Muscle of back (tissue), 11 donors: ENCODE data around the gene ANXA6. TPM values are rescaled to one million over a fixed set of nuclear protein-coding genes. Genes with fewer than 3 reads are reported as not detected.
A peak's percentile ranks its signal among the peaks of the same experiment; 100 is the strongest.

Experiments used
- DNase-seq, 3 donors: peaks; one replicate each; pipeline versions ENCODE4 v3.0.0 to v3.0.0-alpha.2; 2013
- polyA plus RNA-seq, 10 donors: library from polyadenylated mRNA; unstranded; fragments of 120-200 nt; gene quantifications; one replicate each; pipeline ENCODE4 v1.2.1, GENCODE V29; 2013; ENCODE audit not compliant: insufficient read length in 10 of 10

ANXA6 gene
- polyA plus RNA-seq, 10 donors, result 292 to 391 (median 361) TPM

DNA sequence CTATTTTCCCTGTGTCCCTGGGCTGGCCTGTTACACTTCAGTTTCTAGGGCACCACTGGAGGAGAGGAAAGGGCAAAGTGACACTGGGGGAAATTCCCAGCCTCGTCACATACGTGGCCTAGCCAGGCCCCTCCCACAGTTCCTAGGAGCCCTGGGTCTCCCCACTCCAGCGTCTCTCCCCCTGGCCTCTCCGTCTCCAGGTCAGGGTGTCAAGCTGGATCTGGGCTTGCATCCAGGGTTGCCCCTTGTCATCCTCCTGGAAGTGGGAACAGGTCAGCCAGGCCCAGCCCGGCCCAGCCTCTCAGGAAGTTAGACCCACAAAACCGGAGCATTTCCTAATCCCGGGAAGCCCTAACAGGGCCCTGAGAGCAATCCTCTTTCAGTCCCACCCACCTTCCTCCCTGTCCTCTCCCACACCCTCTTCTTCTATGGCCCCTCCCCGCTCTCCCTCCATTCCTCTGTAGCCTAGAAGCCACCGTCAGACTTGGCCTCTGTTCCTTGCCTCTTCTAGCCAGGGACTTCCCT lies 72.0 kb downstream of the ANXA6 start:
- no peak for DNase-seq

DNA sequence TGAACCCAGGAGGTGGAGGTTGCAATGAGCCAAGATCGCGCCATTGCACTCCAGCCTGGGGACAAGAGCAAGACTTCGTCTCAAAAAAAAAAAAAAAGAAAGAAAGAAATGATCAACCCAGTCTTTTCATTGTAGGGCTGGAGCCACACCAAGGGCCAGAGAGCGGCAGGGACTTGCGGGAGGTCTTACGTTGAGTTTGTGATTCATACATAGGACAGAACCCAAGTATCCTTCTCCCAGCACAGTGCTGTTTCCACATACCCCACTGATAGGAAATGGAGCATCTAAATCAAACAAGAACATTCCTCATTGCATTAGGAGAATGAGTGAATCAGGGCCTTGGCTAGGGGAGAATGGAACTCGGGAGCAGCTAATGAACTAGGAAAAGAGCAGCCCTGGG lies 73.2 kb downstream of the ANXA6 start:
- DNase-seq, result no peak

DNA sequence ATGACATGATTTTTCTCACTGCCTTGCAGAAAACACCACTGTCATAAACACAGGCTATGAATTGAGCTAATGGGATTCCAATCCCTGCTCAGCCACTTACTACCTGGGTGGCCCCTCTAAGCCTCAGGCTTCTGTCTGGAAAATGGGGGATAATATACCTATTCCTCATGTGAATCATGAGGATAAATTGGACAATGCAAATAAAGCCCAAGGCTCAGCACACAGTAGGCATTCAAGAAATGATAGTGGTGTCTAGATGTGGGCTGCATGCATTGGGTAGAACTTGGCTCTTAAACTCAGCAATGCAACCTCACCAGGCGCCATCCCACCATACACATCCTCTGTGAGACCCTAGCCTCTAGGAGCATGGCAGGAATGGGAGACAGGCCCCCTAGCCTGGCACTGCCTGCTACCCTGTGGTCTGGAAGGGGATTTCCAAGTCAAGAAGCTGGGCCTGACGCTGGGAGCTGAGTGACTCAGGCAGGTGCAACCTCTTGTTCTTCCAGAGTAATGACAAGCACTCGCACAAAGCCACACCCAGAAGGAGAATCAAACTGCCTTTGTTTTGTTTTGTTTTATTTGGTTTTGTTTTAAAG lies 74.4 kb downstream of the ANXA6 start:
- DNase-seq, result peak in 1 of 3 donors; percentile 41

DNA sequence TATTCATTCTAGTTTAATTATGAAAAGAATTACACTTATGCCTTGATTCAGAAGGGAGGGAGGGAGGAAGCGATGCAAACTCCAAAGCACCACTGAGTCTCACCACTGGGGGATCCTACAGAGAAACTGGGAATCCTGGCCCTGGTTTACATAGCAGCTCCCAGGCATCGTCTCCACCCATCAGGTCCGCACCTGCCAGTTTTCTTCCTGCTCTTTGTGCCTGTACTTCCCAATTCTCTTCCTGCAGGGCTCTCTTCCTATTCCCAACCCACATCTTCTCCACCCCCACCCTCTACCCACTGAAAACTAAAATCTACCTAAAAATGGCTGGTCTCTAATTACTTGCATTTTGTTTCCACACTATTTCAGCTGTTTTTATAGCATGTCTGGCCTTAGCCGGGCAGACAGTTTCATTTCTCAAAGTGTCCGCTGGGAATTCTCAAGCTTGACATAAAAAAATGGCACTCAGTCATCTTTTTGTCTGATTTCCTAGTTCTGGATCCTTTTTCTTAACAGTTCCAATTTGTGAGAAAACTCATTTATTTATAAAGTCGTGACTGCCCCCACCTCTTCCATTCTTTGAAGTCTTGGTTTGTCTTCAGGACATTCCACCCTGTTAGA lies 75.2 kb downstream of the ANXA6 start:
- DNase-seq, result peak in 1 of 3 donors; percentile 43

DNA sequence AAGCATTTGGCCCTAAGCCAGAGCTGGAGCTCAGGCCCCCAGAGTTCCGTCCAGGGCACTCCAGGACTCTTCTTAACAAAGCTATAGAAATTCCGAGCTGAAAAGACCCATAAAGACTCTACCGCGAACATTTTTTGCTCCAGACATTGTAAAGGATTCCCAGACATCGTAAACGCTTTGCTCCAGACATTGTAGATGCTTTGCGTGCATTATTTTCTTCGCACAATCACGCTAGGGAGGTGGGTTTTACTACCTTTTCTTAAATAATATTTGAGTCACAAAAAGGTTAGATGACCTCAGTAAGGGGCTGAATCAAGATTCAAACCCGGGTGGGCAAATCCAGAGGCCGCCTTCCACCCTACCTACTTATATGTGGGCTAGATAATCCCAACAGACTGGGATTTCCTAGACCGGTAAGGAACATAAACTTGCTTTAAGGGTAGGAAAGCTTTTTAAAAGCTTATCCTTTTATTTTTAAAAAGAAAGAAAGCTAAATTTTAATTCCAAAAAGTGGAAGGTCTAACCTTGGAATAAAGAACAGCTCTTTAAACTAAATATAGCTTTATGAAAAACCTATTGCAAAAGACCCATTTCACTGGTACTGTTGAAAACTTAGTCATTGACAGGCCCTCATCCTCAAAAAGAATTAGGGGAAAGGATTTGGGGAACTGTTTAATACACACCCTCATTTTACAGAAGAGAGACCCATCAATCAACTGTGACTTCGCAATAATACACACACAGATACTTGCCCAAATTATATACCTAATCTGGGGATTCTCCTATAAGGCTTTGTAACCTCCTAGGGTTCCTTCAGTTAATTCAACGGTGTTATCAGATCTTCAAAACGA lies 75.9 kb downstream of the ANXA6 start:
- DNase-seq, result peak in 1 of 3 donors; percentile 91

DNA sequence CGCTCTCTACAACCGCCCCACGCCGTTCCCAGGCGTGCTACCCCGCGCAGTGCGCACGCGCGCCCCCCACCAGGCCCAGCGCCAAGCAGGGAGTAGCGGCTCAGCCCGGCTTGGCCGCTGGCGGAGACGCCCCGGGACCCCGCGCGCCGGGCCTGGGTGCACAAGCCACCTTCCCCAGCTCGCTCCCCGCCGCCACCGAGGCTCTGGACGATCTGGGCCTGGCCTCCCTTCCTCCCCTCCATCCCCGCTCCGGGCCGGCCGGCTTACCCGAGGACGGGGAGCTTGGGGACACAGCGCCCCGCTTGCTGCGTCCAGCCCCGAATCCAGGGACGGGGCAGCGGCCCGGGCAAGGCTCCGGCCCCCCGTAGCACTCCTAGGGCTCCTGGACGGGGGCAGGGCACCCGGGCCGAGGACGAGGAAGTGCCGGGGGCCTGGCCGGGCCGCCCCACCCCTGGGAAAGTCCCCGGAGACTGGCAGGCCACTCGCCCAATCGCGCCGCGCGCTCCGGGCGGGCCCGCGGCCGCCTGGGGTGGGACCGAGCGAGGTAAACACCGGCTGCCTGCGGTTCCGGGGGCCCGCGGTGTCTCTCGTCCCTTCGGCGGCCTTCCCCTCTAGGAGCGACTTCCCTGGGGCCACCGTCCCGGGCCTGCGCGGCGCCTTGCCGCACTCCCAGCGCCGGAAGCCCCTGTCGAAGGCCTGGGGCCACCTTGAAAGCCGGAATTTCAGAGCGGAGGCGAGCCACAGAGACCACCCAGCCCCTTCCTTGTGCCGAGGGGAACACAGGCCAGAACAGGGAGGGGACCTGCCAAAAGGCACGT lies 76.8 kb downstream of the ANXA6 start, which contains the start of gene TNIP1:
Gene TNIP1, minus strand, starts transcription at position 422 of the 818 bp plus-strand sequence. CDS start 15,939 bp downstream, outside the sequence.
- peak; percentile 91 to 96 (median 92) for DNase-seq

DNA sequence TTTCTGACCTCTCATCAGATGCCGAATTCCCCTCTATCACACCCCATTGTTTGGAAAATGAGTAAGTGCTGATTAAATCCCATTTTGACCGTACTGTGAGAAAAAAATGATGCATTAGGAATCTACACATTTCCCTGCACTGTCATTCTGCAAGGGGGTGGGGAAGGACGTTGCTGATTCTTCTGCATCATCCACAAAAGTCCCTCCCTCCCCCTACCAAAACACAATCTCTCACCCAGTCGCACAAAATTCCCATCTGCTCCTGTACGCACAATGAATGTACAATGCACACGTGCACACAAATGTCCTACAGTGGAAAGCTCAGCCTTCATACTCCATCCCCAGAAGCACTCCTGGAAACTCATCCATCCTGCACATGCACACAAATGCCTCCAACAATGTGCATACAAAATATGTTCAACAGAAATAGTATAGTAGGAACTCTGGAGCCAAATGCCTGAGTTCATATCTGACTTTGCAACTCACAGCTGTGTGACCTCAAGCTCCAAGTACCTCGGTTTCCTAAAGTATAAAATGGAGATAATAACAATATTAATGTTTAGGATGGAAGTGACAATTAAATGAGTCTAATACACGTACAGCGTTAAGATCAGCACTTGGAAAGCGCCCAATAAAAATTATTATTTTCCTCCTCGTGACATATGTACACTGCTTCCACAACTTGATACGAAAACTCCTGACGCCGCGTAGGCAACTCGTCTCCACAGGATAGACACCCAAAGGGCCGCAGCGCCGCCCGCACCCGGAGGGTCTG lies 77.6 kb downstream of the ANXA6 start:
- DNase-seq, result peak in 1 of 3 donors; percentile 71

DNA sequence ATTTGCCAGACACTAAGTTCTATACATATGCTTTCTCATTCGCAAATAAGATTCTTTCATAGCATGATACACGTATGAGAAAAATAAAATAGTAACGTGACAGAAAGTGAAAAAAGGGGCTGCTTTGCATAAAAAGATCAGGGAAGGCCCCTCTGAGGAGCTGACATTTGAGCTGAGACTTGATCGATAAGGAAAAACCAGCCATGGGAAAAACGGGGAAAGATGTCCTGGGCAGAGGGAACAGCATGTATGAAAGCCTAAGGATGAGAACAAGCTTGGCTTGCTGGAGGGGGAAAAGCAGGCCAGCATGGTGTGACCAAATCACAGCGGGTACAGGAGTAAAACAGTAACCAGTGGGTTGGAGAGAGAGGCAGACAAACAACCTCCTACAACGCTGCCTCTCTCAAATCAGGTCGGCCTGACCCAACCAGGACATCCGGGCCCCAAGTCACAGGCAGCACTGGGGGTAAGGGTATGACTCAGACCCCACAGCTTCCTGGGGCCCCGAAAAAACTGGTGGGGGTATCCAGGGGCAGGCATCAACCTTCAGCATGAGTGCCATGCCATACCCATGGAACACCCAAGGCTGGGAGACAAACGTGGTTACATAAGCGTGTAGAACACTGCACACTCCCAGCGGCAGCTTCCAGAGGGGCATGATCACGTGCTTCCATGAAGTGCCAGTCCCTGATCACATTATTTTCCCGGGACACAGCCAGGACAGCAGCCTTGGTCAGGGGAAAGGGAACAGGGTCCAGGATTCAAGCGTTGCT lies 78.9 kb downstream of the ANXA6 start:
- DNase-seq, result no peak

DNA sequence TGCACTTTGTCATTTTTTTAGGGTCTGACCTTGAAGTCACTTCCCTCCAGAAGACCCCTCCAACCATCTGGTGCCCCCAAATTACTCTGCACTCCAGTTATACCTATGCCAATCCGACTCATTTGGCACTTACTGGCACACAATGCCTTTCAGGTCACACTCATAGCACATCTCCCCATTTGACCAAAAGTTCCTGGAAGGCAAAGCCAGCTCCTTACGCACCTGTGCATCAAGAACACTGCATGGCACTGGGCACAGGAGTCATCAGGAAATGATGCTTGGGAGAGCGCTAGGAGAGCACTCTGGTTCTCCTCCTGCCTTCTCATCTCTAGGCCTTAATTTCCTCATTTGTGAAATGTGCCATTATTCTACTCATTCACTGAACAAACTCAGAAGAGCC lies 79.6 kb downstream of the ANXA6 start:
- no peak for DNase-seq

DNA sequence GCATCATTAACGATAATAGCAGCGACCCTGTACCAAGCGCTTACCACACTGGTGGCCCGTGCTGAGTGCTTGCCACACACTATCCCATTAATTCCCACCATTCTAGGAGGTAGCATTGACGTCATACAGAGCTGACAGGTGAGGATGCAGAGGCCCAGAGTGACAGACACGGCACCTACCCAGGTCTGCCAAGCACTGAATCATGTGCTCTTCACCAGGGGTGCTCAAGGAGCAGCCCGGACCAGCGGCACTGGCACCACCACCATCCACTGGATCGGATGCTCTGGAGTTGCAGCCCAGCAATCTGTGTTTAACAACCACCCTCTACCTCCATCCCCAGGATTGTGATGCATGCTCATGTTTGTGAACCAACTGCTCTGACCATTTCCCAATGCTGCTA lies 80.2 kb downstream of the ANXA6 start:
- no peak for DNase-seq

DNA sequence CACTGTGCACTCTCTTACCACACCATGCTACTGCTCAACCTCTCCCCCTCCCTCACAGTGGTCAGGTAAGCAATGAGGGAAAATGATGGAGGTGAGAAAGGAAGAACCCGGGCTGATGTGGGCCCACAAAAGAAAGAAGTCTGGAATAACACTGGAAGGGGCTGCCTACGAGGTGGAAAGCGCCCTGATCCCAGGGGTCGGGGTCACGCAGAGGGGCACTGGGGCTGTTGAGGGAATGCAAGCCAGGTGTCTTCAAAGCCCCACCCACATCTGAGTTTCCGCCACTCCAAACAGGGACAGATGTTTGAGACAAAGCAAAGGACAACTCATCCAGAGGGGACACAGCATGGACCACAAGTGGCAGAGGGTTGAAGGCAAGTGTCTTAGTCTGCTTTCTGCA lies 81.0 kb downstream of the ANXA6 start:
- no peak for DNase-seq

DNA sequence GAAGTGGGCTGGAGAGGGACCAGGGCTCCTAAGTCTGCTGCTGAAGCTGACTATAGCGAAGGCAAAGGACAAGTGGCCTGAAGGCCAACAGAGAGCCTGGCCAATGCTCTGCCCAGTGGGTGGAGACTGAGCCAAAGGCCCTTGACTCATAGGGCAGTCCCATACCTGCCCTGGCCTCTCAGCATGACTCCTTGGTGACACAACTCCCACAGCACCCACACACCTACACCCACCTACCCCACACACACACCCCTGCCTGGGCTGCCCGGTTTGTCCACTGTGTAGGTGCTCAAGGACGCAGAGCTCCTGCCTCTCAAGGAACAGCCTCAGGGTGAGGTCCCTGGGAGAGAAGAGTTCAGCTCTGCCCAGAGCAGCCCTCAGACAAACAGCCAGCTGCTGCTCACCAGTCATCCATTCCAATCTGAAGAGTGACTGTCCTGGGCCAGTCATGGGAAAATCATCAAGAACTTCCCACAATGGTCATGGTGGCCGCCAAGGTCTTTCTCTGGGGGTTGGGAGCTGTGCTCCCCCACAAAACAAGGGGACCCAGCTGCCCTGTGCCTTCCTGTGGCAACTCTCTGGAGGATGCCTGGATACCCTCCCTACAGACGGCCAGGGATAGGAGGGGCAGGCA lies 81.8 kb downstream of the ANXA6 start:
- DNase-seq, result no peak

DNA sequence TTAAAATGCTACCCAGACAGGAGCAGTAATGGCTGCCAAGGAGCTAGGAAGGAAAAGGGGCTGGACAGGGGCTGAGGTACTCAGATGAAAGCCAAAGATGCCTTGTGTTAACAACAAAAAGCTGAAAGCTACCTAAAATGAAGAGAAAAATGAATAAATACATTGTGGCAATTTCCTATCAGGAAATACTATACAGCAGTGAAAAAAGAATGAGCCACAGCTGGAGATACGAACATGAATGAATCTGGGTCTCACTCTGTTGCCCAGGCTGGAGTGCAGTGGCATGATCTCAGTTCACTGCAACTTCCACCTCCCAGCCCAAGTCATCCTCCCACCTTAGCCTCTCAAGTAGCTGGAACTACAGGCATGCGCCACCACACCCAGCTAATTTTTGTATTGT lies 83.0 kb downstream of the ANXA6 start:
- no peak for DNase-seq

DNA sequence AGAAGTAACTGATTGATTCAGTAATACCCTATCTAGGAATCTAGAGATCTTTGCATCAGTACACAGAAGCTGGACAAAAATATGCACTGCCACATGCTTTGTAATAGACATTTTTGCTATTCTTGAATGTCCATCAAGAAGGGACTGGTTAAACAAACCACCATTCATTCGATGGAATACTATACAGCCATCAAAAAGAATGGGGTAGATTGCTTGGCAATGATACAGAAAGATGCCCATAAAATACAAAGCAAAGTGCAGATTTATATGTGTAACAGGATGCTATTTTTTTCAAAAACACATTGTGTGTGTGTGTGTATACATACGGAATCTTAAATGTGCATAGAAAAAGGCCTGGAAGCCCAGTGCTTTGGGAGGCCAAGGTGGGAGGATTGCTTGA lies 84.3 kb downstream of the ANXA6 start:
- DNase-seq, result no peak

DNA sequence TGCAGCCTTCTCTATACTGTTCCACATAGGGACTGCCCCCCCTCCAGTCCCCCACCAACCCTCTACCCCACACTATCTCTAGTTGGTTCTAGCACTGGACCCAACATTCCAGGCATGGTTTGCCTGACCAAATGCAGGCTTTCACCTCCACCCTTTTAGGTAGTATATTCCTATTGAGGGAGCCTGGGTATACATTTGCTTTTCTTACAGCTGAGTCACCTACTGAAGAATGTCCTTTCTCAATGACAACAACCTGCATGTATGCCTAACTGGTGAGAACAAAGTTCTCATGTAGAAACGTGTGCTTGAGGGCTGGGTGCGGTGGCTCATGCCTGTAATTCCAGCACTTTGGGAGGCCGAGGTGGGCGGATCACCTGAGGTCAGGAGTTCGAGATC lies 85.0 kb downstream of the ANXA6 start:
- no peak for DNase-seq

DNA sequence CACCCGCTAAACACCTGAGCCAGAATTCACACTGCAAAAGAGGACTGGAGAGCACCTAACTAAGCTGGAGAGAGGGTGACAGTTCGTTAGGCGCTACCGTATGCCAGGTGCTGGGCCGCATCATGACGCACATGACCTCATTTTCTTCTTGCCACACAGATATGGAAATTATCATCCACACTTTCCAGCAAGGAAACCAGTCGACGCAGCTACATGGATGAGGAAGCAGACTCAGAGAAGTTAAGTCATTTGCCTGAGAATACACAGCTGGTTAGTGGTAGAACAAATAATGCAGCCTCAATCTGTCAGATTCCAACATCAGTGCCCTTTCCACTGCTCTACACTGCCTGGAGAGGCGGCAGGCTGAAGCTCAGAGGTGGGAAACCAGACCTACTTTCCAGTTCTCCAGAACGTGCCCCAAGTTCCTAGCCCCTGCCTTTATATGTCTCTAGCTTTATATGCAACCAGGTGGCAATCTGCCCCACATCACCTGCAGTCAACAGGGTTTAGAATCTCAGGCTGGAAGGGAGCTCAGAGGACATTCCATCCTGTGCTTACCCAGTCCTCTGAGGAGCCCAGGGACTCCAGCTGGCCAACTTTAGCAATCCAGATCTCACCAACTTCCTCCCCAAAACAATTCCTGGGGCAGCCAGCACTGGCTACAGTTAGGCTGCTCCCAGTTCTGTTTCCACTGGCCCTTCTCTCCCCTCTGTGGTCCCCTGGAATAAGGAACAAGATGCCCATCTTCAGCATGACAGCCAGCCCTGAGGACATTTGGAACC lies 85.5 kb downstream of the ANXA6 start:
- DNase-seq, result no peak

DNA sequence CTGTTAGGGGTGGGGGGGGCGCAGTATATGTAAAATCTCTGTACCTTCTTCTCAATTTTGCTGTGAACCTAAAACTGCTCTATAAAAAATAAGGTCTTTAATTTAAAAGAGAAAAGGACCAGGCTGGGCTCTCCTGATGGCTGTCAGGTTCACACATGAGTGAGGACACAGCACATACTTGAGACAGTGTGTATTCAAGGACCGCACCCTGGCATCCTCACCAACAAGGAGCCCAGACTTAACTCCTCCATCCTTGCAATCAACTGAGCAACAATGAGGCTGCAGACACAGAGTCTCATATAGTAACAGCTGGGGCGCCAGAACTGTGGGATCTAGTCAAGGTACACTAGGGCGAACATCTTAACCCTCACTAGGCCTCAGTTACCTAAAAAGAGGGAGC lies 86.6 kb downstream of the ANXA6 start:
- DNase-seq, result no peak

DNA sequence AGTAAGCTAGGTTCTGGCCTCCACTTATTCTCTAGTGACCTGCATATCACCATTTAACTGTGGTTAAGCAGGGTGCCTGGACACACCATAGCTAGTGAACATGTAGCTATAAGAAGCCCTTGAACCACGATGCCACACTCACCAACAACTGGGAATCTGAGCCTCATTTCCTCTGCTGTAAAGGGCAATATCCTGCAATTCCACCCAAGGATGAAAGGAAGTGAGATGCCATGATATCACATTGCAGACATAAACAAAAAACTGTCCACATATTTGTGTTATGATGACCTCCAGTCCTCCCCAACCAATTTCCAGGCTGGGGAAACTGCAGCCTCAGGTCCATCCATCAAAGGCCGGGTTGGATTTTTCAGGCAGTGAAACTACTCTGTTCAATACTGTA lies 87.1 kb downstream of the ANXA6 start:
- DNase-seq, result no peak
